Epithelial cell of esophagus (primary cell): ENCODE data around the gene SNRPA1.
"Not testable (repeated sequence)": the region's sequence is repeated elsewhere in the genome, so short reads cannot be mapped to it uniquely, and the experiment has no call there.

ENCODE experiments used
- DNase-seq: peaks from one replicate; pipeline ENCODE4 v3.0.0; 2010; ENCODE audit warnings: low read depth
- H3K4me3 ChIP-seq: 2 replicates; pipeline ENCODE4 v1.5.1; 2011; ENCODE audit warnings: mild to moderate bottlenecking, low read length, control low read depth
- CTCF ChIP-seq: IDR thresholded peaks from 2 replicates; pipeline ENCODE4 v1.5.1; 2011; ENCODE audit warnings: low read depth, mild to moderate bottlenecking, low read length, control low read depth, inconsistent platforms; ENCODE audit not compliant: insufficient read depth; ENCODE audit errors: missing control alignments

Gene SNRPA1

GRCh38 chr15:101294731-101295606 is at the start of gene SNRPA1:
TSS of gene SNRPA1 (minus strand) at chr15:101295248. CDS start at chr15:101295178, 70 bp downstream.
- no peak for TF ChIP-seq CTCF
- peak within 1 kb of the TSS; percentile 95 for H3K4me3 ChIP-seq
- DNase-seq: peak; percentile 97

GRCh38 chr15:101342056-101342455 is 47.0 kb upstream of the SNRPA1 start:
- no peak for DNase-seq
- H3K4me3 ChIP-seq: no peak overlapping the region
- no peak for TF ChIP-seq CTCF

GRCh38 chr15:101338502-101339057 is 43.5 kb upstream of the SNRPA1 start:
- no peak for TF ChIP-seq CTCF
- DNase-seq: no peak
- H3K4me3 ChIP-seq: no peak overlapping the region

- TF ChIP-seq CTCF: no peak
- no peak for DNase-seq
- H3K4me3 ChIP-seq: no peak overlapping the region
These were observed 42.9 kb upstream of the SNRPA1 start for GRCh38 chr15:101337976-101338375.

- not testable (repeated sequence) for DNase-seq, H3K4me3 ChIP-seq
These were observed 39.1 kb upstream of the SNRPA1 start for GRCh38 chr15:101333907-101334789.

- H3K4me3 ChIP-seq: no peak overlapping the region
- no peak for TF ChIP-seq CTCF
These were observed 37.0 kb upstream of the SNRPA1 start for GRCh38 chr15:101332061-101332467.

GRCh38 chr15:101329867-101330380 is 34.9 kb upstream of the SNRPA1 start:
- DNase-seq: no peak
- no peak for TF ChIP-seq CTCF
- H3K4me3 ChIP-seq: no peak overlapping the region

More at GRCh38 chr15:101332061-101332467, 37.0 kb upstream of the SNRPA1 start:
- DNase-seq: no peak
